ENCODE data around the gene RLBP1.

GRCh38 chr15:89175617-89176191 is 45.7 kb downstream of the RLBP1 start:
- TF ChIP-seq POLR2A (IDR thresholded peaks at IDR 0.05; ENCODE audit: low read length) (no peak), GATA1 (IDR thresholded peaks at IDR 0.05; ENCODE audit: low read depth, low read length) (no peak)

Measured in erythroblast (primary cell).